Mesenchymal stem cell (in vitro differentiated cells and primary cell): ENCODE measurements around the gene ATP8B4.

Experiments
- DNase-seq: peaks from one replicate; pipeline ENCODE4 v3.0.0-alpha.2; 2013
- H2AFZ ChIP-seq: one replicate; pipeline ENCODE4 v1.6.1; 2013; ENCODE audit warnings: low read depth, mild to moderate bottlenecking, control low read depth, inconsistent platforms, low read length, moderate library complexity
- H2AK5ac ChIP-seq: 2 replicates; pipeline ENCODE4 v1.6.1; 2013; ENCODE audit warnings: low read length, moderate library complexity, mild to moderate bottlenecking, inconsistent platforms; ENCODE audit not compliant: severe bottlenecking
- H2BK120ac ChIP-seq: one replicate; pipeline ENCODE4 v1.6.1; 2013; ENCODE audit warnings: low read depth, mild to moderate bottlenecking, inconsistent platforms, low read length, moderate library complexity
- H2BK12ac ChIP-seq, 2 experiments: one replicate each; pipeline ENCODE4 v1.6.1; 2013; ENCODE audit warnings: inconsistent platforms in 2 of 2, low read length in 2 of 2, mild to moderate bottlenecking in 2 of 2, moderate library complexity in 2 of 2, control low read depth in 1 of 2
- H2BK15ac ChIP-seq: one replicate; pipeline ENCODE4 v1.6.1; 2013; ENCODE audit warnings: mild to moderate bottlenecking, low read depth, inconsistent platforms; ENCODE audit not compliant: poor library complexity, severe bottlenecking
- H2BK5ac ChIP-seq: 2 replicates; pipeline ENCODE4 v1.6.1; 2013; ENCODE audit warnings: low read depth, mild to moderate bottlenecking, low read length, control low read depth, inconsistent platforms; ENCODE audit not compliant: poor library complexity, severe bottlenecking
- H3K14ac ChIP-seq, 2 experiments: one replicate each; pipeline ENCODE4 v1.6.1; 2013; ENCODE audit warnings: inconsistent platforms in 2 of 2, low read length in 2 of 2, control low read depth in 1 of 2, mild to moderate bottlenecking in 1 of 2, moderate library complexity in 1 of 2
- H3K18ac ChIP-seq, 2 experiments: one replicate each; pipeline ENCODE4 v1.6.1; 2013; ENCODE audit warnings: inconsistent platforms in 2 of 2, low read length in 2 of 2, control low read depth in 1 of 2, low read depth in 1 of 2, mild to moderate bottlenecking in 1 of 2
- H3K23ac ChIP-seq, 2 experiments: one replicate each; pipeline ENCODE4 v1.6.1; 2013; ENCODE audit warnings: inconsistent platforms in 2 of 2, low read length in 2 of 2, mild to moderate bottlenecking in 2 of 2, moderate library complexity in 2 of 2, control low read depth in 1 of 2
- H3K27ac ChIP-seq: 2 replicates; pipeline ENCODE4 v1.5.1; 2013; ENCODE audit warnings: mild to moderate bottlenecking, moderate library complexity, low read length, control low read depth, inconsistent platforms; ENCODE audit not compliant: poor library complexity, severe bottlenecking
- H3K27me3 ChIP-seq, 2 experiments: 2 replicates each; pipeline versions ENCODE4 v1.6.1 to v1.7.0; 2013; ENCODE audit warnings: low read length in 2 of 2, mild to moderate bottlenecking in 2 of 2, moderate library complexity in 2 of 2, control low read depth in 1 of 2, inconsistent platforms in 1 of 2; ENCODE audit not compliant: control insufficient read depth in 1 of 2, insufficient read depth in 1 of 2
- H3K36me3 ChIP-seq, 2 experiments: 2 replicates each; pipeline versions ENCODE4 v1.6.1 to v1.7.0; 2013; ENCODE audit warnings: low read length in 2 of 2, control low read depth in 1 of 2, inconsistent platforms in 1 of 2, low read depth in 1 of 2, mild to moderate bottlenecking in 1 of 2; ENCODE audit not compliant: insufficient read depth in 2 of 2, control insufficient read depth in 1 of 2
- H3K4ac ChIP-seq, 2 experiments: one replicate each; pipeline ENCODE4 v1.6.1; 2013; ENCODE audit warnings: inconsistent platforms in 2 of 2, low read length in 2 of 2, mild to moderate bottlenecking in 2 of 2, moderate library complexity in 2 of 2, control low read depth in 1 of 2, low read depth in 1 of 2
- H3K4me1 ChIP-seq: 2 replicates; pipeline ENCODE4 v1.6.1; 2013; ENCODE audit warnings: low read depth, low read length, control low read depth; ENCODE audit not compliant: control insufficient read depth, insufficient read depth
- H3K4me2 ChIP-seq: 2 replicates; pipeline ENCODE4 v1.6.1; 2013; ENCODE audit warnings: low read length, mild to moderate bottlenecking, inconsistent platforms; ENCODE audit not compliant: poor library complexity, severe bottlenecking
- H3K4me3 ChIP-seq, 2 experiments: 2 replicates each; pipeline versions ENCODE4 v1.5.1 to v1.7.0; 2013; ENCODE audit warnings: low read length in 2 of 2, mild to moderate bottlenecking in 2 of 2, control low read depth in 1 of 2, low read depth in 1 of 2; ENCODE audit not compliant: insufficient read depth in 1 of 2
- H3K79me1 ChIP-seq: replicated peaks from 2 replicates; pipeline ENCODE4 v1.6.1; 2013; ENCODE audit warnings: mild to moderate bottlenecking, control low read depth, low read length, inconsistent platforms; ENCODE audit not compliant: poor library complexity, severe bottlenecking
- H3K9ac ChIP-seq: 2 replicates; pipeline ENCODE4 v1.7.0; 2013; ENCODE audit warnings: mild to moderate bottlenecking, low read length, moderate library complexity
- H3K9me3 ChIP-seq: 2 replicates; pipeline ENCODE4 v1.7.0; 2013; ENCODE audit warnings: mild to moderate bottlenecking, low read length; ENCODE audit not compliant: control insufficient read depth
- H4K8ac ChIP-seq: one replicate; pipeline ENCODE4 v1.6.1; 2013; ENCODE audit warnings: inconsistent platforms, mild to moderate bottlenecking, low read length, moderate library complexity
- H4K91ac ChIP-seq: one replicate; pipeline ENCODE4 v1.6.1; 2013; ENCODE audit warnings: mild to moderate bottlenecking, low read length, inconsistent platforms
- WGBS: methylation state at CpG from one replicate; pipeline ENCODE4 v1.1.7; 2013; ENCODE audit warnings: mixed read lengths; 5-methylcytosine and 5-hydroxymethylcytosine counted together

Gene ATP8B4

GRCh38 chr15:50106457-50106856 lies 12.6 kb downstream of the ATP8B4 start:
- no peak overlapping the region for H4K91ac ChIP-seq
- H3K4me1 ChIP-seq, result no peaks in the 10 kb centered on the region
- no peak overlapping the region for H3K4me2 ChIP-seq
- no peak overlapping the region for H3K27ac ChIP-seq
- no peak for DNase-seq
- no peak overlapping the region for H2BK15ac ChIP-seq
- no peak overlapping the region for H3K18ac ChIP-seq
- H3K36me3 ChIP-seq, result no peaks in the 10 kb centered on the region
- no peak overlapping the region for H3K9ac ChIP-seq
- no peak overlapping the region for H2BK120ac ChIP-seq
- H4K8ac ChIP-seq, result no peak overlapping the region
- no peak overlapping the region for H3K4ac ChIP-seq
- H3K14ac ChIP-seq, result no peak overlapping the region
- no peak overlapping the region for H3K4me3 ChIP-seq
- H2BK5ac ChIP-seq, result no peak overlapping the region
- no peak overlapping the region for H2BK12ac ChIP-seq
- WGBS, result 67% methylated on average over 1 of the region's 5 CpGs
- no peaks in the 10 kb centered on the region for H3K9me3 ChIP-seq
- H3K23ac ChIP-seq, result no peak overlapping the region
- H2AK5ac ChIP-seq, result no peak overlapping the region
- H3K27me3 ChIP-seq, result no peaks in the 10 kb centered on the region
- H2AFZ ChIP-seq, result no peak overlapping the region
- no peaks in the 10 kb centered on the region for H3K79me1 ChIP-seq

DNA sequence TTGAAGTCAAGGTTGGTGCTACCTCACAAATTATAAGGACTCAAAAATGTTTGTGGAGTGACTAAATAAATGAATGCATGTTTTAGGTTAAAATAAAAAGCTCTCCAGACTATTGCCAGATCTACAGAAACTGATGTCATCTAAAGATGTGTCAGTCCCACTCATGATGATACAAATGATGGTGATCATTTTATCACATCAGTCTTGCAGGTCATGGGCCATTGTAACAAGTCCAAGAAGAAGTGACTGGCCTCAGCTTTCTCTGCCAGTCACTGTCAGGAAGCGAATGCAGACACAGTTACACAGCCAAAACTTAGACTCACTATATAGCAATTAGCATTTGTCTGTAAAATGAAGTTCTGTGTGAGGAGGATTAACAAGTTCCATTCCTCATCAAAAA lies 18.5 kb downstream of the ATP8B4 start:
- no peaks in the 10 kb centered on the region for H3K9me3 ChIP-seq
- H2AFZ ChIP-seq, result no peak overlapping the region
- H2BK15ac ChIP-seq, result no peak overlapping the region
- WGBS, result no CpG with 5 or more reads among the region's 1 CpG
- no peak overlapping the region for H3K23ac ChIP-seq
- H3K36me3 ChIP-seq, result no peaks in the 10 kb centered on the region
- H3K4me2 ChIP-seq, result no peak overlapping the region
- no peak for DNase-seq
- no peaks in the 10 kb centered on the region for H3K27me3 ChIP-seq
- H3K4ac ChIP-seq, result no peak overlapping the region
- no peak overlapping the region for H3K4me3 ChIP-seq
- no peak overlapping the region for H3K14ac ChIP-seq
- H3K79me1 ChIP-seq, result no peaks in the 10 kb centered on the region
- H2BK12ac ChIP-seq, result no peak overlapping the region
- no peak overlapping the region for H2BK5ac ChIP-seq
- H3K9ac ChIP-seq, result peak overlapping the region; percentile 1
- no peak overlapping the region for H3K27ac ChIP-seq
- H3K4me1 ChIP-seq, result no peaks in the 10 kb centered on the region
- H4K8ac ChIP-seq, result no peak overlapping the region
- H2AK5ac ChIP-seq, result no peak overlapping the region
- no peak overlapping the region for H4K91ac ChIP-seq
- no peak overlapping the region for H2BK120ac ChIP-seq
- H3K18ac ChIP-seq, result no peak overlapping the region

DNA sequence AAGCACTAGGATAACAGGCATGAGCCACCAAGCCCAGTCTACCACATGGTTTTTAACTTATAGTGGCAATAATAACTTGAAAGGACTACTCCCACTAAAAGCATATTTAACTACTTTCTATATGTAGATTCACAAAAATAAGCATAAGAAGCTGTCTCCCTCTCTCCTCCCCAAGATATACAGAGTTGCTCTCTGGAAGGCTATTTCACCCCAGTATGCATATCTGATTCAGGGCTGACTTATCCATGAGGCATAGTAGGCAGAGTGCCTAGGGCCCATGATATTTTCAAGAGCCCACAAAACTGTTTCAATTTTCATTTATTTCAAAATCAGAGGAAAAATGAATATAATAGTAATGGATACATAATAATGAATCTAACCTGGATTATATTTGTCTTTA lies 20.5 kb downstream of the ATP8B4 start:
- Histone ChIP-seq H3K36me3 (no peaks in the 10 kb centered on the region), H2BK12ac (no peak overlapping the region), H4K91ac (no peak overlapping the region), H2AFZ (no peak overlapping the region), H3K27me3 (no peaks in the 10 kb centered on the region), H3K18ac (no peak overlapping the region), H2BK5ac (no peak overlapping the region), H3K79me1 (no peaks in the 10 kb centered on the region), H4K8ac (no peak overlapping the region), H3K4me3 (no peak overlapping the region), H2AK5ac (no peak overlapping the region), H3K4me1 (no peaks in the 10 kb centered on the region), H3K4me2 (no peak overlapping the region), H3K27ac (no peak overlapping the region), H2BK120ac (no peak overlapping the region), H2BK15ac (no peak overlapping the region), H3K9me3 (no peaks in the 10 kb centered on the region), H3K23ac (no peak overlapping the region), H3K4ac (no peak overlapping the region), H3K9ac (peak overlapping the region; percentile 58), H3K14ac (no peak overlapping the region)
- no peak for DNase-seq

- WGBS, result 81% methylated on average over 2 of the region's 8 CpGs
- H2BK12ac ChIP-seq, result no peak overlapping the region
These were observed 22.9 kb downstream of the ATP8B4 start for GRCh38 chr15:50095938-50096821.

More at GRCh38 chr15:50095938-50096821, 22.9 kb downstream of the ATP8B4 start:
- Histone ChIP-seq H2AK5ac (no peak overlapping the region), H3K4me1 (no peaks in the 10 kb centered on the region), H3K4me2 (no peak overlapping the region), H3K4me3 (no peak overlapping the region), H3K9me3 (no peaks in the 10 kb centered on the region), H3K27ac (no peak overlapping the region), H3K36me3 (no peaks in the 10 kb centered on the region), H3K18ac (no peak overlapping the region), H4K91ac (no peak overlapping the region), H3K79me1 (no peaks in the 10 kb centered on the region), H3K23ac (no peak overlapping the region), H2BK120ac (no peak overlapping the region), H3K14ac (no peak overlapping the region), H2AFZ (no peak overlapping the region), H2BK15ac (no peak overlapping the region), H4K8ac (no peak overlapping the region), H3K9ac (no peak overlapping the region), H3K27me3 (no peaks in the 10 kb centered on the region), H3K4ac (no peak overlapping the region), H2BK5ac (no peak overlapping the region)
- no peak for DNase-seq
